ENCODE results near the gene CDADC1. TPM values are rescaled to one million over a fixed set of nuclear protein-coding genes. Genes with fewer than 3 reads are reported as not detected.

Gene CDADC1
- total RNA-seq, 1 donor from 2014 or later, result 8.9 TPM

GRCh38 chr13:49308097-49308875, 60.6 kb downstream of the CDADC1 start:
- Mint-ChIP-seq H3K9me3 (ENCODE audit: low read depth) (no peaks in the 10 kb centered on the region), H3K4me3 (ENCODE audit: unreplicated experiment) (no peak overlapping the region), H3K36me3 (ENCODE audit: low read depth) (no peaks in the 10 kb centered on the region), H3K27ac (ENCODE audit: unreplicated experiment) (peak overlapping the region; percentile 93), H3K27me3 (ENCODE audit: low read depth) (no peaks in the 10 kb centered on the region), H3K4me1 (ENCODE audit: low read depth) (peaks cover 29% of the 10 kb centered on the region)
- DNase-seq (ENCODE audit: low spot score), result no peak
- TF ChIP-seq CTCF (IDR thresholded peaks at IDR 0.05), result no peak

GRCh38 chr13:49308921-49309408, 61.2 kb downstream of the CDADC1 start:
- no peak overlapping the region for H3K4me3 Mint-ChIP-seq (ENCODE audit: unreplicated experiment)
- peaks cover 31% of the 10 kb centered on the region for H3K4me1 Mint-ChIP-seq (ENCODE audit: low read depth)
- peak overlapping the region; percentile 57 for H3K27ac Mint-ChIP-seq (ENCODE audit: unreplicated experiment)
- no peaks in the 10 kb centered on the region for H3K9me3 Mint-ChIP-seq (ENCODE audit: low read depth)
- H3K27me3 Mint-ChIP-seq (ENCODE audit: low read depth), result no peaks in the 10 kb centered on the region
- H3K36me3 Mint-ChIP-seq (ENCODE audit: low read depth), result no peaks in the 10 kb centered on the region
- DNase-seq (ENCODE audit: low spot score), result no peak
- TF ChIP-seq CTCF (IDR thresholded peaks at IDR 0.05), result no peak

- H3K9me3 Mint-ChIP-seq (ENCODE audit: low read depth), result no peaks in the 10 kb centered on the region
- peaks cover 44% of the 10 kb centered on the region for H3K4me1 Mint-ChIP-seq (ENCODE audit: low read depth)
- no peaks in the 10 kb centered on the region for H3K36me3 Mint-ChIP-seq (ENCODE audit: low read depth)
- no peak for DNase-seq (ENCODE audit: low spot score)
- TF ChIP-seq CTCF (IDR thresholded peaks at IDR 0.05), result no peak
- no peak overlapping the region for H3K4me3 Mint-ChIP-seq (ENCODE audit: unreplicated experiment)
- no peak overlapping the region for H3K27ac Mint-ChIP-seq (ENCODE audit: unreplicated experiment)
- H3K27me3 Mint-ChIP-seq (ENCODE audit: low read depth), result no peaks in the 10 kb centered on the region
Observed at GRCh38 chr13:49310251-49310650, 62.5 kb downstream of the CDADC1 start.

- DNase-seq (ENCODE audit: low spot score), result no peak
- no peaks in the 10 kb centered on the region for H3K36me3 Mint-ChIP-seq (ENCODE audit: low read depth)
- TF ChIP-seq CTCF (IDR thresholded peaks at IDR 0.05), result no peak
- peaks cover 53% of the 10 kb centered on the region for H3K4me1 Mint-ChIP-seq (ENCODE audit: low read depth)
- no peak overlapping the region for H3K27ac Mint-ChIP-seq (ENCODE audit: unreplicated experiment)
- no peaks in the 10 kb centered on the region for H3K9me3 Mint-ChIP-seq (ENCODE audit: low read depth)
- no peaks in the 10 kb centered on the region for H3K27me3 Mint-ChIP-seq (ENCODE audit: low read depth)
- H3K4me3 Mint-ChIP-seq (ENCODE audit: unreplicated experiment), result no peak overlapping the region
Observed at GRCh38 chr13:49311816-49312215, 64.1 kb downstream of the CDADC1 start.

- H3K4me3 Mint-ChIP-seq (ENCODE audit: unreplicated experiment), result no peak overlapping the region
- no peak for TF ChIP-seq CTCF (IDR thresholded peaks at IDR 0.05)
- peaks cover 33% of the 10 kb centered on the region for H3K4me1 Mint-ChIP-seq (ENCODE audit: low read depth)
- H3K27me3 Mint-ChIP-seq (ENCODE audit: low read depth), result no peaks in the 10 kb centered on the region
- H3K36me3 Mint-ChIP-seq (ENCODE audit: low read depth), result no peaks in the 10 kb centered on the region
- H3K27ac Mint-ChIP-seq (ENCODE audit: unreplicated experiment), result peak overlapping the region; percentile 96
- H3K9me3 Mint-ChIP-seq (ENCODE audit: low read depth), result no peaks in the 10 kb centered on the region
- DNase-seq (ENCODE audit: low spot score), result no peak
Observed at GRCh38 chr13:49314344-49314882, 66.7 kb downstream of the CDADC1 start.

All from chondrocyte (in vitro differentiated cells).